H9 (cell line): Measurements from ENCODE around the gene DNAJA4. TPM values are rescaled to one million over a fixed set of nuclear protein-coding genes. Genes with fewer than 3 reads are reported as not detected.

ENCODE experiments used
- DNase-seq: peaks from one replicate; pipeline ENCODE4 v3.0.0-alpha.2; 2017
- H2AFZ ChIP-seq: one replicate; pipeline ENCODE4 v1.6.1; 2013; ENCODE audit warnings: mild to moderate bottlenecking, low read length, control low read depth, moderate library complexity
- H2AK5ac ChIP-seq: 2 replicates; pipeline ENCODE4 v1.6.1; 2013; ENCODE audit warnings: low read length, control low read depth, mixed read lengths; ENCODE audit not compliant: insufficient read length
- H2BK120ac ChIP-seq: one replicate; pipeline ENCODE4 v1.6.1; 2013; ENCODE audit warnings: low read depth, mild to moderate bottlenecking, low read length, control low read depth, inconsistent platforms; ENCODE audit not compliant: poor library complexity, severe bottlenecking
- H2BK12ac ChIP-seq: 2 replicates; pipeline ENCODE4 v1.6.1; 2013; ENCODE audit warnings: low read length, control low read depth, mixed read lengths, low read depth; ENCODE audit not compliant: insufficient read length
- H2BK15ac ChIP-seq: 2 replicates; pipeline ENCODE4 v1.6.1; 2013; ENCODE audit warnings: low read depth, low read length, control low read depth
- H2BK20ac ChIP-seq: one replicate; pipeline ENCODE4 v1.6.1; 2013; ENCODE audit warnings: low read depth, mild to moderate bottlenecking, low read length, control low read depth, inconsistent platforms; ENCODE audit not compliant: poor library complexity, severe bottlenecking
- H2BK5ac ChIP-seq: 2 replicates; pipeline ENCODE4 v1.6.1; 2013; ENCODE audit warnings: low read length, control low read depth, mixed read lengths; ENCODE audit not compliant: insufficient read length
- H3K14ac ChIP-seq: 2 replicates; pipeline ENCODE4 v1.6.1; 2013; ENCODE audit warnings: low read length, control low read depth; ENCODE audit not compliant: insufficient read depth
- H3K18ac ChIP-seq: 2 replicates; pipeline ENCODE4 v1.6.1; 2013; ENCODE audit warnings: low read depth, mild to moderate bottlenecking, mixed read lengths, low read length, control low read depth; ENCODE audit not compliant: insufficient read length
- H3K23ac ChIP-seq: 2 replicates; pipeline ENCODE4 v1.6.1; 2013; ENCODE audit warnings: low read length, control low read depth, mixed read lengths, low read depth; ENCODE audit not compliant: insufficient read length
- H3K23me2 ChIP-seq: 2 replicates; pipeline ENCODE4 v1.6.1; 2013; ENCODE audit warnings: low read depth, mild to moderate bottlenecking, mixed read lengths, low read length, control low read depth; ENCODE audit not compliant: insufficient read length, poor library complexity, severe bottlenecking
- H3K27ac ChIP-seq: 2 replicates; pipeline ENCODE4 v1.5.1; 2013; ENCODE audit warnings: low read length, control low read depth, mixed read lengths, low read depth; ENCODE audit not compliant: insufficient read length
- H3K27me3 ChIP-seq: 2 replicates; pipeline ENCODE4 v1.6.1; 2013; ENCODE audit warnings: low read length, control low read depth, inconsistent platforms; ENCODE audit not compliant: insufficient read depth
- H3K4ac ChIP-seq: 2 replicates; pipeline ENCODE4 v1.6.1; 2013; ENCODE audit warnings: low read depth, mild to moderate bottlenecking, control low read depth, inconsistent platforms, low read length, moderate library complexity
- H3K4me1 ChIP-seq: 2 replicates; pipeline ENCODE4 v1.6.1; 2013; ENCODE audit warnings: low read length, control low read depth, inconsistent platforms; ENCODE audit not compliant: insufficient read depth
- H3K4me2 ChIP-seq: 2 replicates; pipeline ENCODE4 v1.6.1; 2013; ENCODE audit warnings: low read length, control low read depth, mixed read lengths; ENCODE audit not compliant: insufficient read length, insufficient read depth
- H3K56ac ChIP-seq: 2 replicates; pipeline ENCODE4 v1.6.1; 2013; ENCODE audit warnings: low read depth, mild to moderate bottlenecking, mixed read lengths, low read length, control low read depth; ENCODE audit not compliant: insufficient read length
- H3K79me1 ChIP-seq: 2 replicates; pipeline ENCODE4 v1.6.1; 2013; ENCODE audit warnings: low read depth, mild to moderate bottlenecking, moderate library complexity, low read length, control low read depth, inconsistent platforms; ENCODE audit not compliant: insufficient read depth, poor library complexity, severe bottlenecking
- H3K79me2 ChIP-seq: 2 replicates; pipeline ENCODE4 v1.6.1; 2013; ENCODE audit warnings: low read length, control low read depth, inconsistent platforms; ENCODE audit not compliant: insufficient read depth
- H3K9ac ChIP-seq: 2 replicates; pipeline ENCODE4 v1.6.1; 2013; ENCODE audit warnings: low read length, control low read depth, mixed read lengths; ENCODE audit not compliant: insufficient read length; ENCODE audit errors: extremely low read depth
- H3K9me3 ChIP-seq: one replicate; pipeline ENCODE4 v1.6.1; 2013; ENCODE audit warnings: low read depth, low read length, inconsistent platforms; ENCODE audit not compliant: control insufficient read depth
- H3T11ph ChIP-seq: one replicate; pipeline ENCODE4 v1.6.1; 2013; ENCODE audit warnings: mild to moderate bottlenecking, low read length, control low read depth, inconsistent platforms
- H4K20me1 ChIP-seq: one replicate; pipeline ENCODE4 v1.6.1; 2013; ENCODE audit not compliant: control insufficient read depth, insufficient read length, insufficient read depth
- H4K5ac ChIP-seq: 2 replicates; pipeline ENCODE4 v1.6.1; 2013; ENCODE audit warnings: low read depth, mild to moderate bottlenecking, mixed read lengths, low read length, control low read depth; ENCODE audit not compliant: insufficient read length
- H4K8ac ChIP-seq: replicated peaks from 2 replicates; pipeline ENCODE4 v1.6.1; 2013; ENCODE audit warnings: low read length, control low read depth, mixed read lengths, low read depth; ENCODE audit not compliant: insufficient read length
- H4K91ac ChIP-seq: 2 replicates; pipeline ENCODE4 v1.6.1; 2013; ENCODE audit warnings: low read depth, mild to moderate bottlenecking, moderate library complexity, mixed read lengths, low read length, control low read depth; ENCODE audit not compliant: insufficient read length
- H3K27ac Mint-ChIP-seq, 3 experiments: 2 replicates in 2 of 3; 3 replicates in 1 of 3; pipeline ENCODE4 v1.8.0; 2020 to 2021; ENCODE audit warnings: mixed read lengths in 3 of 3, mild to moderate bottlenecking in 1 of 3, moderate library complexity in 1 of 3
- H3K27me3 Mint-ChIP-seq: 2 replicates; pipeline ENCODE4 v1.8.0; 2021; ENCODE audit warnings: low read depth, mild to moderate bottlenecking, moderate library complexity, mixed read lengths
- H3K36me3 Mint-ChIP-seq, 3 experiments: 2 replicates in 2 of 3; 3 replicates in 1 of 3; pipeline ENCODE4 v1.8.0; 2020 to 2021; ENCODE audit warnings: low read depth in 3 of 3, mixed read lengths in 3 of 3; ENCODE audit not compliant: insufficient read depth in 1 of 3
- H3K4me1 Mint-ChIP-seq, 2 experiments: 2 replicates each; pipeline ENCODE4 v1.8.0; 2020; ENCODE audit warnings: mixed read lengths in 2 of 2
- H3K4me3 Mint-ChIP-seq, 2 experiments: 2 replicates in 1 of 2; 3 replicates in 1 of 2; pipeline ENCODE4 v1.8.0; 2020 to 2021; ENCODE audit warnings: mild to moderate bottlenecking in 2 of 2, mixed read lengths in 2 of 2, moderate library complexity in 1 of 2
- H3K9me3 Mint-ChIP-seq, 2 experiments: 2 replicates in 1 of 2; 3 replicates in 1 of 2; pipeline ENCODE4 v1.8.0; 2020; ENCODE audit warnings: mild to moderate bottlenecking in 2 of 2, mixed read lengths in 2 of 2, moderate library complexity in 1 of 2
- CTCF ChIP-seq: fragments of 200-600 bp; sonication (generic); conservative IDR thresholded peaks from 3 replicates; pipeline ENCODE4 v1.8.0; 2021; ENCODE audit warnings: antibody characterized with exemption, mild to moderate bottlenecking
- total RNA-seq: library from RNA; stranded (reverse); gene quantifications from 2 replicates; pipeline ENCODE4 v1.2.1, GENCODE V29; 2021

Gene DNAJA4
- total RNA-seq, 1 experiment from 2014 or later = 0.13 TPM

- Histone ChIP-seq H4K8ac (no peak overlapping the region), H3K27ac (no peak overlapping the region), H2BK20ac (no peak overlapping the region), H3K23ac (no peak overlapping the region), H2BK12ac (no peak overlapping the region), H3K79me2 (no peaks in the 10 kb centered on the region), H2BK5ac (no peak overlapping the region), H3K14ac (no peak overlapping the region), H3K56ac (no peak overlapping the region), H4K20me1 (no peaks in the 10 kb centered on the region), H2BK15ac (no peak overlapping the region), H3K27me3 (no peaks in the 10 kb centered on the region), H2AK5ac (no peak overlapping the region), H2BK120ac (no peak overlapping the region), H3K9ac (no peak overlapping the region), H2AFZ (no peak overlapping the region), H4K5ac (no peak overlapping the region), H3K4me1 (no peaks in the 10 kb centered on the region), H3T11ph (no peak overlapping the region), H3K79me1 (no peaks in the 10 kb centered on the region), H3K18ac (no peak overlapping the region), H3K23me2 (peaks cover 4% of the 10 kb centered on the region), H4K91ac (no peak overlapping the region), H3K4ac (no peak overlapping the region), H3K9me3 (no peaks in the 10 kb centered on the region), H3K4me2 (no peak overlapping the region)
- no peak for TF ChIP-seq CTCF
- H3K27me3 Mint-ChIP-seq = no peaks in the 10 kb centered on the region; the same call in 1 of the 2 replicates
- 0 out of 4 replicates have a peak, but pooled peaks cover 0 to 2% of the 10 kb centered on the region in 2 experiments for H3K4me1 Mint-ChIP-seq
- no peak overlapping the region for H3K27ac Mint-ChIP-seq
- no peak for DNase-seq
- no peaks in the 10 kb centered on the region for H3K36me3 Mint-ChIP-seq
- H3K9me3 Mint-ChIP-seq = no peaks in the 10 kb centered on the region
- no peak overlapping the region for H3K4me3 Mint-ChIP-seq
These were observed 1.9 kb downstream of the DNAJA4 start for GRCh38 chr15:78266229-78266628.
